Stimulated activated CD8-positive, alpha-beta memory T cell treated with anti-CD3 and anti-CD28 coated beads, Interleukin-12 subunit alpha, Interleukin-12 subunit beta, amount 100 ng/mL, for 1 hour (primary cell): ENCODE results near the gene SMG6.

ENCODE experiments used
- DNase-seq: peaks from one replicate; pipeline ENCODE4 v3.0.0-alpha.2; 2020; ENCODE audit warnings: low read depth

Gene SMG6

GRCh38 chr17:2076087-2076984, 227.2 kb downstream of the SMG6 start:
- no peak for DNase-seq

- no peak for DNase-seq
Measured at GRCh38 chr17:2075336-2076086, 228.1 kb downstream of the SMG6 start.

GRCh38 chr17:2074919-2075318, 228.7 kb downstream of the SMG6 start:
- DNase-seq, result no peak

- no peak for DNase-seq
Measured at GRCh38 chr17:2071455-2072281, 231.9 kb downstream of the SMG6 start.

GRCh38 chr17:2071024-2071385, 232.6 kb downstream of the SMG6 start:
- no peak for DNase-seq

GRCh38 chr17:2070241-2071023, 233.2 kb downstream of the SMG6 start:
- no peak for DNase-seq

- no peak for DNase-seq
Measured at GRCh38 chr17:2068519-2069051, 235.0 kb downstream of the SMG6 start.

- DNase-seq, result no peak
Measured at GRCh38 chr17:2068031-2068518, 235.5 kb downstream of the SMG6 start.

GRCh38 chr17:2067608-2068024, 236.0 kb downstream of the SMG6 start:
- DNase-seq, result no peak

- no peak for DNase-seq
Measured at GRCh38 chr17:2067048-2067561, 236.5 kb downstream of the SMG6 start.

- DNase-seq, result no peak
Measured at GRCh38 chr17:2065949-2066400, 237.6 kb downstream of the SMG6 start.

GRCh38 chr17:2064980-2065785, 238.4 kb downstream of the SMG6 start:
- DNase-seq, result no peak

GRCh38 chr17:2064520-2064971, 239.0 kb downstream of the SMG6 start:
- no peak for DNase-seq

GRCh38 chr17:2064147-2064489, 239.5 kb downstream of the SMG6 start:
- no peak for DNase-seq

GRCh38 chr17:2063261-2064146, 240.1 kb downstream of the SMG6 start:
- no peak for DNase-seq

- no peak for DNase-seq
Measured at GRCh38 chr17:2062571-2063183, 240.9 kb downstream of the SMG6 start.

- no peak for DNase-seq
Measured at GRCh38 chr17:2061441-2061958, 242.1 kb downstream of the SMG6 start.
